OCI-LY7 (cell line): ENCODE data around the gene MS4A4A. TPM values are rescaled to one million over a fixed set of nuclear protein-coding genes. Genes with fewer than 3 reads are reported as not detected.

ENCODE experiments used
- BruUV-seq: library from RNA; stranded (reverse); fragments of 400-500 nt; replicated peaks from 2 replicates; lab custom pipeline; 2021; lab: Mats Ljungman, UMichigan
- CTCF ChIA-PET: fragments of 300-600 bp; sonication (Branson Sonifier 250); formaldehyde crosslinking; loops from one replicate; lab custom pipeline; 2022; ENCODE audit warnings: antibody characterized with exemption; ENCODE audit not compliant: unreplicated experiment; lab: Charles Lee
- POLR2A ChIA-PET: fragments of 300-600 bp; sonication (Branson Sonifier 250); formaldehyde crosslinking; loops from one replicate; lab custom pipeline; 2022; ENCODE audit warnings: antibody characterized with exemption; lab: Charles Lee
- DNase-seq: peaks from one replicate; pipeline ENCODE4 v3.0.0-alpha.2; 2015; ENCODE audit warnings: low spot score
- H2AFZ ChIP-seq: fragments of 200-600 bp; sonication (generic), shearing (Covaris generic); 2 replicates; pipeline ENCODE4 v1.6.1; 2014; ENCODE audit warnings: mild to moderate bottlenecking, antibody characterized with exemption, low read length, moderate library complexity
- H3K27ac ChIP-seq: fragments of 200-600 bp; sonication (generic); 2 replicates; pipeline ENCODE4 v1.5.1; 2014; ENCODE audit warnings: mixed run types, low read depth, mild to moderate bottlenecking, moderate library complexity, low read length, inconsistent platforms; ENCODE audit not compliant: poor library complexity, severe bottlenecking
- H3K36me3 ChIP-seq: fragments of 200-600 bp; sonication (generic); 2 replicates; pipeline ENCODE4 v1.6.1; 2014; ENCODE audit warnings: mild to moderate bottlenecking, antibody characterized with exemption, low read length, moderate library complexity, mixed read lengths; ENCODE audit not compliant: insufficient read depth
- H3K4me1 ChIP-seq: fragments of 200-600 bp; sonication (generic); 2 replicates; pipeline ENCODE4 v1.5.1; 2014; ENCODE audit warnings: mild to moderate bottlenecking, low read length; ENCODE audit not compliant: insufficient read depth, poor library complexity, severe bottlenecking
- H3K4me2 ChIP-seq: fragments of 200-600 bp; sonication (generic); 2 replicates; pipeline ENCODE4 v1.6.1; 2014; ENCODE audit warnings: mild to moderate bottlenecking, low read length
- H3K4me3 ChIP-seq: fragments of 200-600 bp; sonication (generic); 2 replicates; pipeline ENCODE4 v1.5.1; 2014; ENCODE audit warnings: mild to moderate bottlenecking, low read depth, low read length; ENCODE audit not compliant: poor library complexity, severe bottlenecking
- H3K79me2 ChIP-seq: fragments of 200-600 bp; sonication (generic); 2 replicates; pipeline ENCODE4 v1.6.1; 2016; ENCODE audit warnings: low read depth, mild to moderate bottlenecking, low read length, moderate library complexity, mixed read lengths; ENCODE audit not compliant: insufficient read depth
- H3K9me2 ChIP-seq: fragments of 200-600 bp; sonication (generic); 2 replicates; pipeline ENCODE4 v1.6.1; 2016; ENCODE audit warnings: mild to moderate bottlenecking, low read length, mixed read lengths; ENCODE audit not compliant: insufficient read depth
- H3K9me3 ChIP-seq: fragments of 200-600 bp; sonication (generic); 2 replicates; pipeline ENCODE4 v1.6.1; 2014; ENCODE audit warnings: mild to moderate bottlenecking, mixed run types, low read length, mixed read lengths
- H4K20me1 ChIP-seq: fragments of 200-600 bp; sonication (generic); 2 replicates; pipeline ENCODE4 v1.6.1; 2014; ENCODE audit warnings: mild to moderate bottlenecking, antibody characterized with exemption, low read length, moderate library complexity, mixed read lengths; ENCODE audit not compliant: insufficient read depth
- CTCF ChIP-seq: fragments of 200-600 bp; sonication (generic); conservative IDR thresholded peaks from 2 replicates; pipeline ENCODE4 v1.5.1; 2014; ENCODE audit warnings: mild to moderate bottlenecking, antibody characterized with exemption, low read length, moderate library complexity, mixed read lengths
- EZH2phosphoT487 ChIP-seq: fragments of 200-600 bp; sonication (generic); IDR thresholded peaks from 2 replicates; pipeline ENCODE4 v1.6.1; 2018; ENCODE audit warnings: low read depth, borderline replicate concordance, mild to moderate bottlenecking, mixed run types, antibody characterized with exemption, low read length, moderate library complexity, mixed read lengths
- intact Hi-C: fragments of 100-400 bp; cut with micrococcal nuclease; formaldehyde crosslinking; loops from one replicate; pipeline ENCODE4 v1.10.0; 2022; ENCODE audit not compliant: unreplicated experiment
- total RNA-seq, 2 experiments: library from RNA; depleted of rRNA in 1 of 2; stranded (reverse); fragments of >200 nt in 1 of 2; shearing (Covaris generic) in 1 of 2; gene quantifications; 2 replicates each; pipeline ENCODE4 v1.2.3, GENCODE V29; 2014 to 2022

The MS4A4A gene
- total RNA-seq, 2 experiments from 2014 or later = not detected

GRCh38 chr11:60240662-60241061 is 39.8 kb upstream of the MS4A4A start:
- CTCF ChIA-PET = no interaction called here
- Histone ChIP-seq H3K9me3 (no peaks in the 10 kb centered on the region), H3K27ac (no peak overlapping the region), H4K20me1 (no peaks in the 10 kb centered on the region), H3K4me1 (no peaks in the 10 kb centered on the region), H3K36me3 (no peaks in the 10 kb centered on the region), H3K4me3 (no peak overlapping the region), H2AFZ (no peak overlapping the region), H3K79me2 (no peaks in the 10 kb centered on the region), H3K4me2 (no peak overlapping the region), H3K9me2 (no peaks in the 10 kb centered on the region)
- BruUV-seq = no TSS peak
- POLR2A ChIA-PET = no interaction called here
- DNase-seq = no peak
- intact Hi-C loops = no loop called here
- TF ChIP-seq EZH2phosphoT487 (no peak), CTCF (no peak)

GRCh38 chr11:60241786-60242185 is 38.7 kb upstream of the MS4A4A start:
- POLR2A ChIA-PET = no interaction called here
- no peaks in the 10 kb centered on the region for H3K4me1 ChIP-seq
- no TSS peak for BruUV-seq
- CTCF ChIA-PET = no interaction called here
- TF ChIP-seq EZH2phosphoT487 = no peak
- TF ChIP-seq CTCF = no peak
- H4K20me1 ChIP-seq = no peaks in the 10 kb centered on the region
- no peak overlapping the region for H3K4me2 ChIP-seq
- H3K9me2 ChIP-seq = no peaks in the 10 kb centered on the region
- H3K4me3 ChIP-seq = no peak overlapping the region
- no peak for DNase-seq
- H3K79me2 ChIP-seq = no peaks in the 10 kb centered on the region
- no peak overlapping the region for H3K27ac ChIP-seq
- intact Hi-C loops = no loop called here
- no peaks in the 10 kb centered on the region for H3K36me3 ChIP-seq
- H2AFZ ChIP-seq = no peak overlapping the region
- H3K9me3 ChIP-seq = no peaks in the 10 kb centered on the region

GRCh38 chr11:60242740-60243239 is 37.7 kb upstream of the MS4A4A start, which contains the start of gene MS4A4E:
Gene MS4A4E, minus strand, starts transcription at chr11:60243137. Its CDS starts 13,082 bp downstream, at chr11:60230055.
- ChIA-PET CTCF (no interaction called here), POLR2A (no interaction called here)
- Histone ChIP-seq H3K9me3 (no peaks in the 10 kb centered on the region), H3K9me2 (no peaks in the 10 kb centered on the region), H3K27ac (no peak within 1 kb of the TSS), H3K79me2 (no peaks in the 10 kb centered on the region), H3K36me3 (no peaks in the 10 kb centered on the region), H3K4me1 (no peaks in the 10 kb centered on the region), H3K4me3 (no peak within 1 kb of the TSS), H4K20me1 (no peaks in the 10 kb centered on the region), H2AFZ (no peak within 1 kb of the TSS), H3K4me2 (no peak within 1 kb of the TSS)
- TF ChIP-seq CTCF (no peak), EZH2phosphoT487 (no peak)
- intact Hi-C loops = no loop called here
- no peak for DNase-seq
- no TSS peak for BruUV-seq
